HepG2 (cell line): ENCODE data around the gene NECAB2. TPM values are rescaled to one million over a fixed set of nuclear protein-coding genes. Genes with fewer than 3 reads are reported as not detected.

Source experiments
- ADNP ChIP-seq: sonication (generic); formaldehyde crosslinking; IDR thresholded peaks from 2 replicates; pipeline ENCODE4 v1.4.0; 2020; ENCODE audit warnings: missing genetic modification reagents
- DR1 ChIP-seq: sonication (generic); formaldehyde crosslinking; IDR thresholded peaks from 2 replicates; pipeline ENCODE4 v1.8.0; 2021; ENCODE audit warnings: mild to moderate bottlenecking, missing genetic modification reagents, inconsistent platforms
- ISL2 ChIP-seq: sonication (generic); formaldehyde crosslinking; IDR thresholded peaks from 2 replicates; pipeline ENCODE4 v1.5.0; 2020; ENCODE audit warnings: missing genetic modification reagents
- JUND ChIP-seq: sonication (generic); formaldehyde crosslinking; IDR thresholded peaks from 2 replicates; pipeline ENCODE4 v1.8.0; 2022; ENCODE audit warnings: mild to moderate bottlenecking, missing genetic modification reagents
- KDM6A ChIP-seq: IDR thresholded peaks from 2 replicates; pipeline ENCODE4 v1.6.1; 2016; ENCODE audit warnings: low read depth
- MAZ ChIP-seq, 2 experiments: sonication (generic) in 1 of 2; formaldehyde crosslinking in 1 of 2; IDR thresholded peaks; 2 replicates each; pipeline versions ENCODE4 v1.5.0 to v1.6.1; 2012 to 2020; ENCODE audit warnings: low read depth in 2 of 2, mild to moderate bottlenecking in 2 of 2, borderline replicate concordance in 1 of 2, improper control_type of control experiment in 1 of 2, low read length in 1 of 2, missing genetic modification reagents in 1 of 2, moderate library complexity in 1 of 2
- NR2C2 ChIP-seq: sonication (generic); formaldehyde crosslinking; IDR thresholded peaks from 2 replicates; pipeline ENCODE4 v1.4.0; 2020; ENCODE audit warnings: missing genetic modification reagents, mild to moderate bottlenecking, moderate library complexity, borderline replicate concordance
- PAF1 ChIP-seq: IDR thresholded peaks from 2 replicates; pipeline ENCODE4 v1.6.1; 2016; ENCODE audit warnings: missing genetic modification reagents, missing compliant biosample characterization
- PAWR ChIP-seq: sonication (generic); formaldehyde crosslinking; IDR thresholded peaks from 2 replicates; pipeline ENCODE4 v1.4.0; 2020; ENCODE audit warnings: missing genetic modification reagents, mild to moderate bottlenecking, borderline replicate concordance
- POLR2AphosphoS2 ChIP-seq: IDR thresholded peaks from 2 replicates; pipeline ENCODE4 v1.6.1; 2011; ENCODE audit warnings: low read depth, low read length, improper control_type of control experiment
- RELA ChIP-seq: sonication (generic); formaldehyde crosslinking; IDR thresholded peaks from 2 replicates; pipeline ENCODE4 v1.4.0; 2020; ENCODE audit warnings: missing genetic modification reagents
- RFX5 ChIP-seq: IDR thresholded peaks from 2 replicates; pipeline ENCODE4 v1.6.1; 2011; ENCODE audit warnings: low read depth, low read length, improper control_type of control experiment
- SMARCC2 ChIP-seq: fragments of 450-650 bp; IDR thresholded peaks from 2 replicates; pipeline ENCODE4 v1.6.1; 2017; ENCODE audit warnings: antibody characterized with exemption, mild to moderate bottlenecking
- SOX5 ChIP-seq: IDR thresholded peaks from 2 replicates; pipeline ENCODE4 v1.6.1; 2016; ENCODE audit warnings: borderline replicate concordance
- SP2 ChIP-seq: sonication (generic); formaldehyde crosslinking; IDR thresholded peaks from 2 replicates; pipeline ENCODE4 v1.5.1; 2020; ENCODE audit warnings: mild to moderate bottlenecking, missing genetic modification reagents
- SP5 ChIP-seq: IDR thresholded peaks from 2 replicates; pipeline ENCODE4 v1.6.1; 2016; ENCODE audit warnings: low read depth, borderline replicate concordance
- SRSF1 ChIP-seq: fragments of 200-400 bp; formaldehyde crosslinking; optimal IDR thresholded peaks from 2 replicates; pipeline ENCODE3; 2017; ENCODE audit warnings: mild to moderate bottlenecking, low read depth, low read length, moderate library complexity
- TCF7L2 ChIP-seq: IDR thresholded peaks from 2 replicates; pipeline ENCODE4 v1.6.1; 2011; ENCODE audit warnings: mild to moderate bottlenecking, low read depth, low read length, moderate library complexity
- ZNF160 ChIP-seq: sonication (generic); formaldehyde crosslinking; IDR thresholded peaks from 2 replicates; pipeline ENCODE4 v1.8.0; 2022; ENCODE audit warnings: mild to moderate bottlenecking, inconsistent platforms, missing genetic modification reagents
- ZNF180 ChIP-seq: sonication (generic); formaldehyde crosslinking; IDR thresholded peaks from 2 replicates; pipeline ENCODE4 v1.4.0; 2020; ENCODE audit warnings: low read depth, missing genetic modification reagents, borderline replicate concordance
- ZNF263 ChIP-seq: sonication (generic); formaldehyde crosslinking; IDR thresholded peaks from 2 replicates; pipeline ENCODE4 v1.4.0; 2020; ENCODE audit warnings: missing genetic modification reagents
- ZNF30 ChIP-seq: sonication (generic); formaldehyde crosslinking; IDR thresholded peaks from 2 replicates; pipeline ENCODE4 v1.5.0; 2020; ENCODE audit warnings: mild to moderate bottlenecking, missing genetic modification reagents
- ZNF343 ChIP-seq: sonication (generic); formaldehyde crosslinking; IDR thresholded peaks from 2 replicates; pipeline ENCODE4 v1.4.0; 2020; ENCODE audit warnings: mild to moderate bottlenecking, missing genetic modification reagents
- ZNF556 ChIP-seq: sonication (generic); formaldehyde crosslinking; IDR thresholded peaks from 2 replicates; pipeline ENCODE4 v1.4.0; 2020; ENCODE audit warnings: mild to moderate bottlenecking, missing genetic modification reagents, borderline replicate concordance
- ZNF792 ChIP-seq: IDR thresholded peaks from 2 replicates; pipeline ENCODE4 v1.6.1; 2016
- ZSCAN25 ChIP-seq: sonication (generic); formaldehyde crosslinking; IDR thresholded peaks from 2 replicates; pipeline ENCODE4 v1.8.0; 2022; ENCODE audit warnings: mild to moderate bottlenecking, missing genetic modification reagents
- polyA plus RNA-seq, 8 experiments: library from polyadenylated mRNA; depleted of rRNA in 3 of 8; stranded (reverse) in 7 of 8; unstranded in 1 of 8; fragments of >200 nt; fragmentation: Illumina TruSeq in 4 of 8; extraction: Trizol in 4 of 8; gene quantifications; 2 replicates each; pipeline versions ENCODE4 v1.2.1 to v1.2.3, GENCODE V29; 2011 to 2016; ENCODE audit warnings: low read depth in 4 of 8, missing spikeins in 1 of 8, mixed read lengths in 1 of 8; ENCODE audit not compliant: insufficient read depth in 1 of 8
- total RNA-seq, 5 experiments: library from RNA; depleted of rRNA; stranded (reverse); fragments of >200 nt; fragmentation: Illumina TruSeq; extraction: Trizol; gene quantifications; 2 replicates each; pipeline ENCODE4 v1.2.3, GENCODE V29; 2016; ENCODE audit warnings: low read depth in 1 of 5
- TF ChIP-seq, protein P1 (sequence below): sonication (generic); formaldehyde crosslinking; IDR thresholded peaks from 2 replicates; pipeline ENCODE4 v1.4.0; 2020; ENCODE audit warnings: mild to moderate bottlenecking, missing genetic modification reagents
- TF ChIP-seq, protein P2 (sequence below): sonication (generic); formaldehyde crosslinking; IDR thresholded peaks from 2 replicates; pipeline ENCODE4 v1.4.0; 2020; ENCODE audit warnings: low read depth, mild to moderate bottlenecking, missing genetic modification reagents
- TF ChIP-seq, protein P3 (sequence below): sonication (generic); formaldehyde crosslinking; IDR thresholded peaks from 2 replicates; pipeline ENCODE4 v1.4.0; 2020; ENCODE audit warnings: missing genetic modification reagents, borderline replicate concordance

Gene NECAB2
- total and polyA plus RNA-seq, 2 of the 13 experiments (the other 11 are each of a cell fraction or from before 2014, with no cell fraction given): 0.21 to 0.49 TPM

DNA sequence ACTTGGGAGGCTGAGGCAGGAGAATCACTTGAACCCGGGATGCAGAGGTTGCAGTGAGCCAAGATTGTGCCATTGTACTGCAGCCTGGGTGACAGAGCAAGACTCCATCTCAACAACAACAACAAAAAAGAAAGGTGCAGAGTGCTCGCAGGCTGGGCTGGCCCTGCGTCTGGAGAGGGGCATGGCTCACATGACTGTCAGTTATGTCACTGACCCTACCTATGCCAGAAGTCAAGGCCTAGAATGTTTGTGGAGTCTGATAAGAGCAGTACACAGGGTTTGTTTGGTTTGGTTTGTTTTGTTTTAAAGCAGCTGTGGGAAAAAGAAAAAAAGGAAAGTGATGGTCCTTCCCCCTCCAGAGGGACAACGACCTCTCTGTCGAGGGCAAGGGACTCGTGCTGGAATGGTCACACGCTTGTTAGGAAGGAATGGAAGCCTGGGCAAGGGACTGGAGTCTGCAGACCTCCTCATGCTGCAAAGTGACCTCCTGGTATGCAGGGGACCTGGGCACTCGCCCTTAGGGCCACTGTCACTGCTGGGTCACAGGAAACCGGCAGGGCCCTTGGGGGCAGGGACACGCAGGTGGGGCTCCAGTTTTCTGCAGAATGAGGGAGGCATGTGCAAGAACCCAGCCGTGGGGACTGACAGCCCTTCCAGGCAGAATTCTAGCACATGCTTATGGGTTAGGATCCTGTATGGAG is 25.1 kb upstream of the NECAB2 start (continued):
- peak; percentile 92 for TF ChIP-seq ZNF160 (CRISPR knock-in tag)
- peak; percentile 99 for TF ChIP-seq SOX5 (CRISPR knock-in tag)
- TF ChIP-seq TCF7L2: no peak
- peak; percentile 27; the same call in 1 of the 2 replicates for TF ChIP-seq ADNP (CRISPR knock-in tag)
- TF ChIP-seq ZSCAN25 (CRISPR knock-in tag): peak; percentile 89
- TF ChIP-seq SP2 (CRISPR knock-in tag): no peak
- TF ChIP-seq DR1 (CRISPR knock-in tag): no peak; the same call in 1 of the 2 replicates
- peak; percentile 97 for TF ChIP-seq ISL2
- TF ChIP-seq PAWR (CRISPR knock-in tag): no peak
- peak; percentile 76; the same call in 1 of the 2 replicates for TF ChIP-seq PAF1
- TF ChIP-seq, protein P1, sequence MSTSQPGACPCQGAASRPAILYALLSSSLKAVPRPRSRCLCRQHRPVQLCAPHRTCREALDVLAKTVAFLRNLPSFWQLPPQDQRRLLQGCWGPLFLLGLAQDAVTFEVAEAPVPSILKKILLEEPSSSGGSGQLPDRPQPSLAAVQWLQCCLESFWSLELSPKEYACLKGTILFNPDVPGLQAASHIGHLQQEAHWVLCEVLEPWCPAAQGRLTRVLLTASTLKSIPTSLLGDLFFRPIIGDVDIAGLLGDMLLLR (CRISPR knock-in tag): no peak
- TF ChIP-seq RFX5: 0 out of 2 replicates have a peak, but pooled peaks have one; percentile 25
- TF ChIP-seq ZNF180: no peak
- peak; percentile 80; the same call in 1 of the 2 replicates for TF ChIP-seq ZNF556 (CRISPR knock-in tag)
- no peak for TF ChIP-seq SRSF1
- TF ChIP-seq ZNF30: no peak
- peak; percentile 91 for TF ChIP-seq NR2C2
- no peak for TF ChIP-seq SMARCC2
- peak; percentile 90 for TF ChIP-seq JUND (CRISPR knock-in tag)
- TF ChIP-seq, protein P2, sequence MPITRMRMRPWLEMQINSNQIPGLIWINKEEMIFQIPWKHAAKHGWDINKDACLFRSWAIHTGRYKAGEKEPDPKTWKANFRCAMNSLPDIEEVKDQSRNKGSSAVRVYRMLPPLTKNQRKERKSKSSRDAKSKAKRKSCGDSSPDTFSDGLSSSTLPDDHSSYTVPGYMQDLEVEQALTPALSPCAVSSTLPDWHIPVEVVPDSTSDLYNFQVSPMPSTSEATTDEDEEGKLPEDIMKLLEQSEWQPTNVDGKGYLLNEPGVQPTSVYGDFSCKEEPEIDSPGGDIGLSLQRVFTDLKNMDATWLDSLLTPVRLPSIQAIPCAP (CRISPR knock-in tag): no peak
- TF ChIP-seq KDM6A (CRISPR knock-in tag): peak; percentile 95
- no peak for TF ChIP-seq ZNF343 (CRISPR knock-in tag)
- peak; percentile 97 for TF ChIP-seq SP5
- TF ChIP-seq ZNF792 (CRISPR knock-in tag): peak; percentile 96
- TF ChIP-seq, protein P3, sequence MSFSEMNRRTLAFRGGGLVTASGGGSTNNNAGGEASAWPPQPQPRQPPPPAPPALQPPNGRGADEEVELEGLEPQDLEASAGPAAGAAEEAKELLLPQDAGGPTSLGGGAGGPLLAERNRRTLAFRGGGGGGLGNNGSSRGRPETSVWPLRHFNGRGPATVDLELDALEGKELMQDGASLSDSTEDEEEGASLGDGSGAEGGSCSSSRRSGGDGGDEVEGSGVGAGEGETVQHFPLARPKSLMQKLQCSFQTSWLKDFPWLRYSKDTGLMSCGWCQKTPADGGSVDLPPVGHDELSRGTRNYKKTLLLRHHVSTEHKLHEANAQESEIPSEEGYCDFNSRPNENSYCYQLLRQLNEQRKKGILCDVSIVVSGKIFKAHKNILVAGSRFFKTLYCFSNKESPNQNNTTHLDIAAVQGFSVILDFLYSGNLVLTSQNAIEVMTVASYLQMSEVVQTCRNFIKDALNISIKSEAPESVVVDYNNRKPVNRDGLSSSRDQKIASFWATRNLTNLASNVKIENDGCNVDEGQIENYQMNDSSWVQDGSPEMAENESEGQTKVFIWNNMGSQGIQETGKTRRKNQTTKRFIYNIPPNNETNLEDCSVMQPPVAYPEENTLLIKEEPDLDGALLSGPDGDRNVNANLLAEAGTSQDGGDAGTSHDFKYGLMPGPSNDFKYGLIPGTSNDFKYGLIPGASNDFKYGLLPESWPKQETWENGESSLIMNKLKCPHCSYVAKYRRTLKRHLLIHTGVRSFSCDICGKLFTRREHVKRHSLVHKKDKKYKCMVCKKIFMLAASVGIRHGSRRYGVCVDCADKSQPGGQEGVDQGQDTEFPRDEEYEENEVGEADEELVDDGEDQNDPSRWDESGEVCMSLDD: no peak
- peak; percentile 83; the same call in 1 of the 2 replicates for TF ChIP-seq RELA (CRISPR knock-in tag)
- peak; percentile 63; the same call in 1 of the 2 replicates for TF ChIP-seq MAZ (IDR thresholded peaks at IDR 0.05; ENCODE audit: borderline replicate concordance, low read depth, low read length)
- peak; percentile 93 for TF ChIP-seq MAZ (CRISPR knock-in tag; IDR thresholded peaks at IDR 0.05; ENCODE audit: low read depth)
- no peak for TF ChIP-seq POLR2AphosphoS2
- peak; percentile 58; the same call in 1 of the 2 replicates for TF ChIP-seq ZNF263 (CRISPR knock-in tag)
